ENCODE measurements around the gene RUFY1.

The RUFY1 gene

DNA sequence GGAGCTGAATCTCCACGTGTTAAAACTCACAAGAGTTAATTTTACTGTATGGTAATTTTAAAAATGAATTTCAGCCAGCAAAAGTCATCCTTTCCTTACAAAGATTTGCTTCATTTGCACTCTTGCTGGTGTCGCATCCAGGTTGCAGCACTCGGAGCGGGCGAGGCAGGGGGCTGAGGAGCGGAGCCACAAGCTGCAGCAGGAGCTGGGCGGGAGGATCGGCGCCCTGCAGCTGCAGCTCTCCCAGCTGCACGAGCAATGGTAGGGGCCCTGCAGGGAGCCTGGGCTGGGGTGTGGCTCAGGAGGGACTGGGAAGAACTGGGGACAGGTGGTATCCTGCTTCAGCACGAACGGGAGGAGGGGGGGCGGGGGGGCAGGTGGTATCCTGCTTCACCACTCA lies 46.1 kb downstream of the RUFY1 start:
- TF ChIP-seq, protein P1, sequence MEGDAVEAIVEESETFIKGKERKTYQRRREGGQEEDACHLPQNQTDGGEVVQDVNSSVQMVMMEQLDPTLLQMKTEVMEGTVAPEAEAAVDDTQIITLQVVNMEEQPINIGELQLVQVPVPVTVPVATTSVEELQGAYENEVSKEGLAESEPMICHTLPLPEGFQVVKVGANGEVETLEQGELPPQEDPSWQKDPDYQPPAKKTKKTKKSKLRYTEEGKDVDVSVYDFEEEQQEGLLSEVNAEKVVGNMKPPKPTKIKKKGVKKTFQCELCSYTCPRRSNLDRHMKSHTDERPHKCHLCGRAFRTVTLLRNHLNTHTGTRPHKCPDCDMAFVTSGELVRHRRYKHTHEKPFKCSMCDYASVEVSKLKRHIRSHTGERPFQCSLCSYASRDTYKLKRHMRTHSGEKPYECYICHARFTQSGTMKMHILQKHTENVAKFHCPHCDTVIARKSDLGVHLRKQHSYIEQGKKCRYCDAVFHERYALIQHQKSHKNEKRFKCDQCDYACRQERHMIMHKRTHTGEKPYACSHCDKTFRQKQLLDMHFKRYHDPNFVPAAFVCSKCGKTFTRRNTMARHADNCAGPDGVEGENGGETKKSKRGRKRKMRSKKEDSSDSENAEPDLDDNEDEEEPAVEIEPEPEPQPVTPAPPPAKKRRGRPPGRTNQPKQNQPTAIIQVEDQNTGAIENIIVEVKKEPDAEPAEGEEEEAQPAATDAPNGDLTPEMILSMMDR (IDR thresholded peaks at IDR 0.05; ENCODE audit: insufficient read depth, low read length), result no peak
- TF ChIP-seq POLR2AphosphoS5 (IDR thresholded peaks at IDR 0.05; ENCODE audit: low read depth) (no peak), SPI1 (IDR thresholded peaks at IDR 0.05; ENCODE audit: borderline replicate concordance, low read depth) (no peak), GABPA (IDR thresholded peaks at IDR 0.05; ENCODE audit: low read depth) (no peak)
- TF ChIP-seq, protein P2, sequence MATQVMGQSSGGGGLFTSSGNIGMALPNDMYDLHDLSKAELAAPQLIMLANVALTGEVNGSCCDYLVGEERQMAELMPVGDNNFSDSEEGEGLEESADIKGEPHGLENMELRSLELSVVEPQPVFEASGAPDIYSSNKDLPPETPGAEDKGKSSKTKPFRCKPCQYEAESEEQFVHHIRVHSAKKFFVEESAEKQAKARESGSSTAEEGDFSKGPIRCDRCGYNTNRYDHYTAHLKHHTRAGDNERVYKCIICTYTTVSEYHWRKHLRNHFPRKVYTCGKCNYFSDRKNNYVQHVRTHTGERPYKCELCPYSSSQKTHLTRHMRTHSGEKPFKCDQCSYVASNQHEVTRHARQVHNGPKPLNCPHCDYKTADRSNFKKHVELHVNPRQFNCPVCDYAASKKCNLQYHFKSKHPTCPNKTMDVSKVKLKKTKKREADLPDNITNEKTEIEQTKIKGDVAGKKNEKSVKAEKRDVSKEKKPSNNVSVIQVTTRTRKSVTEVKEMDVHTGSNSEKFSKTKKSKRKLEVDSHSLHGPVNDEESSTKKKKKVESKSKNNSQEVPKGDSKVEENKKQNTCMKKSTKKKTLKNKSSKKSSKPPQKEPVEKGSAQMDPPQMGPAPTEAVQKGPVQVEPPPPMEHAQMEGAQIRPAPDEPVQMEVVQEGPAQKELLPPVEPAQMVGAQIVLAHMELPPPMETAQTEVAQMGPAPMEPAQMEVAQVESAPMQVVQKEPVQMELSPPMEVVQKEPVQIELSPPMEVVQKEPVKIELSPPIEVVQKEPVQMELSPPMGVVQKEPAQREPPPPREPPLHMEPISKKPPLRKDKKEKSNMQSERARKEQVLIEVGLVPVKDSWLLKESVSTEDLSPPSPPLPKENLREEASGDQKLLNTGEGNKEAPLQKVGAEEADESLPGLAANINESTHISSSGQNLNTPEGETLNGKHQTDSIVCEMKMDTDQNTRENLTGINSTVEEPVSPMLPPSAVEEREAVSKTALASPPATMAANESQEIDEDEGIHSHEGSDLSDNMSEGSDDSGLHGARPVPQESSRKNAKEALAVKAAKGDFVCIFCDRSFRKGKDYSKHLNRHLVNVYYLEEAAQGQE (IDR thresholded peaks at IDR 0.05; ENCODE audit: insufficient replicate concordance, low read depth), result no peak
- no peak for DNase-seq (ENCODE audit: low read depth in 1 of 2, low spot score in 1 of 2)
- H3K4me3 ChIP-seq (replicated peaks; ENCODE audit: insufficient read depth, low read length), result no peak overlapping the region
- no peak overlapping the region for H3K27ac ChIP-seq (replicated peaks)
- H3K27me3 ChIP-seq (ENCODE audit: insufficient read depth, poor library complexity, severe bottlenecking), result no peaks in the 10 kb centered on the region

DNA sequence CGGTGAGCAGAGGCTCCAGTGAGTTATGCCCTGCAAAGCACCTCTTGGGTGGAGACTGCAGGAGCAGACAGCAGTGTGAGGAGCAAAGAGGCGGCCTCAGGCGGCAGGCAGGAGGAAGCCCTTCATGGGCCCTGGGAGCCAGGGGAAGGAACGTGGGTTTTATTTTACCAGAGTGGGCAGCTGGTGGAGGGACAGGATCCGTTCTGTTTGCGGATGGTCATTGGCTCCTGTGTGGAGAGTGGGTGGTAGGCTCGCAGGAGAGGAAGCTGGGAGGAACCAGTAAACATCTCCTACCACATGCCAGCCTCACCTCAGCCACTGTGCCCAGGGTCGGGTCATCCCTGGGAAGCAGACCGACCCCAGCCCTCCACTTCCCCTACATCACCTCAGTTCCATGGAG lies 48.7 kb downstream of the RUFY1 start:
- Histone ChIP-seq H3K27ac (replicated peaks) (no peak overlapping the region), H3K27me3 (ENCODE audit: insufficient read depth, poor library complexity, severe bottlenecking) (no peaks in the 10 kb centered on the region), H3K4me3 (replicated peaks; ENCODE audit: insufficient read depth, low read length) (no peak overlapping the region)
- DNase-seq (ENCODE audit: low read depth in 1 of 2, low spot score in 1 of 2), result no peak
- TF ChIP-seq SPI1 (IDR thresholded peaks at IDR 0.05; ENCODE audit: borderline replicate concordance, low read depth), result no peak
- TF ChIP-seq GABPA (IDR thresholded peaks at IDR 0.05; ENCODE audit: low read depth), result no peak
- no peak for TF ChIP-seq POLR2AphosphoS5 (IDR thresholded peaks at IDR 0.05; ENCODE audit: low read depth)
- TF ChIP-seq, protein P1 (IDR thresholded peaks at IDR 0.05; ENCODE audit: insufficient read depth, low read length), result no peak
- TF ChIP-seq, protein P2 (IDR thresholded peaks at IDR 0.05; ENCODE audit: insufficient replicate concordance, low read depth), result no peak

DNA sequence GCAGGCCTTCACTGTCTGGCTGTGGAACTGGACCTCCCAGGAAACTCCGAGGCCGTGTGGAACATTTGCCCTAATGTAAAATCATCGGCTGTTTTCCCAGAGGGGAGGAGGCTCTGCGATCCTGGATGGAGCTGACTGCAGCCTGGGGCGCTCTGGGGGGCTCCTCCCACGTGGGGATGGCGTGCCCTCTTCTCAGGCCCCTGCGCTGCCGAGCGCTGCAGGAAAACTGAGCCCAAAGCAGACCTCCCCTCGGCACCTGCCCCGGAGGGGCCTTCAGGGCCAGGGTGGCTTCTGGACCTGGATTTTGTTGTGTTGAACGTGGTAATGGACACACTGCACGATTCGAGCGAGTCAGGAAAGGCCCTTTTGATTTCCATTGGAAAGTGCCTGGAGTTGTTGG lies 49.2 kb downstream of the RUFY1 start:
- Histone ChIP-seq H3K27ac (replicated peaks) (no peak overlapping the region), H3K27me3 (ENCODE audit: insufficient read depth, poor library complexity, severe bottlenecking) (no peaks in the 10 kb centered on the region), H3K4me3 (replicated peaks; ENCODE audit: insufficient read depth, low read length) (no peak overlapping the region)
- TF ChIP-seq GABPA (IDR thresholded peaks at IDR 0.05; ENCODE audit: low read depth), result no peak
- no peak for TF ChIP-seq SPI1 (IDR thresholded peaks at IDR 0.05; ENCODE audit: borderline replicate concordance, low read depth)
- TF ChIP-seq POLR2AphosphoS5 (IDR thresholded peaks at IDR 0.05; ENCODE audit: low read depth), result no peak
- TF ChIP-seq, protein P1 (IDR thresholded peaks at IDR 0.05; ENCODE audit: insufficient read depth, low read length), result no peak
- TF ChIP-seq, protein P2 (IDR thresholded peaks at IDR 0.05; ENCODE audit: insufficient replicate concordance, low read depth), result no peak
- no peak for DNase-seq (ENCODE audit: low read depth in 1 of 2, low spot score in 1 of 2)

All from HL-60 (cell line).